Panc1 (cell line): ENCODE measurements around the gene HEYL. TPM values are rescaled to one million over a fixed set of nuclear protein-coding genes. Genes with fewer than 3 reads are reported as not detected.

Experiments
- ATAC-seq: fragments of 200-7000 bp; cut with Tn5 transposase; 2 replicates; pipeline ENCODE4 v1.9.1; 2020; ENCODE audit warnings: mild to moderate bottlenecking, moderate library complexity
- BruUV-seq: library from RNA; stranded (reverse); fragments of 400-500 nt; replicated peaks from 2 replicates; lab custom pipeline; 2021; lab: Mats Ljungman, UMichigan
- CTCF ChIA-PET: fragments of 300-600 bp; sonication (Branson Sonifier 250); formaldehyde crosslinking; loops from one replicate; lab custom pipeline; 2022; ENCODE audit warnings: antibody characterized with exemption; lab: Charles Lee
- POLR2A ChIA-PET: fragments of 300-600 bp; sonication (Branson Sonifier 250); formaldehyde crosslinking; loops from one replicate; lab custom pipeline; 2022; ENCODE audit warnings: antibody characterized with exemption; lab: Charles Lee
- DNase-seq: peaks from one replicate; pipeline ENCODE4 v3.0.0-alpha.2; 2010; ENCODE audit warnings: low read depth, low spot score
- H3K27ac ChIP-seq: 2 replicates; pipeline ENCODE4 v1.5.1; 2011; ENCODE audit warnings: mild to moderate bottlenecking, low read length, inconsistent platforms
- H3K27me3 ChIP-seq: fragments of 200-500 bp; sonication (Bioruptor generic); 2 replicates; pipeline ENCODE4 v1.6.0; 2014; ENCODE audit warnings: low read length, inconsistent platforms; ENCODE audit not compliant: control insufficient read depth, insufficient read depth
- H3K36me3 ChIP-seq: fragments of 200-500 bp; sonication (Bioruptor generic); 2 replicates; pipeline ENCODE4 v1.5.1; 2014; ENCODE audit warnings: inconsistent platforms, mild to moderate bottlenecking, low read length, moderate library complexity; ENCODE audit not compliant: control insufficient read depth, insufficient read depth
- H3K4me1 ChIP-seq: 2 replicates; pipeline ENCODE4 v1.5.1; 2011; ENCODE audit warnings: inconsistent platforms, mild to moderate bottlenecking, low read length, moderate library complexity; ENCODE audit not compliant: control insufficient read depth, insufficient read depth
- H3K4me3 ChIP-seq, 2 experiments: 2 replicates each; pipeline ENCODE4 v1.5.1; 2011 to 2012; ENCODE audit warnings: low read depth in 2 of 2, low read length in 2 of 2, mild to moderate bottlenecking in 2 of 2, inconsistent platforms in 1 of 2, moderate library complexity in 1 of 2
- H3K9me3 ChIP-seq: fragments of 200-500 bp; sonication (Bioruptor generic); 2 replicates; pipeline ENCODE4 v1.5.1; 2014; ENCODE audit warnings: low read depth, mild to moderate bottlenecking, inconsistent platforms, low read length, moderate library complexity; ENCODE audit not compliant: control insufficient read depth, insufficient read depth
- POLR2AphosphoS5 ChIP-seq: IDR thresholded peaks from 2 replicates; pipeline ENCODE4 v1.6.1; 2012; ENCODE audit warnings: mild to moderate bottlenecking, low read depth, low read length, moderate library complexity
- REST ChIP-seq, 2 experiments: IDR thresholded peaks; 2 replicates each; pipeline ENCODE4 v1.6.1; 2011 to 2012; ENCODE audit warnings: low read depth in 2 of 2, control low read depth in 1 of 2, low read length in 1 of 2, mild to moderate bottlenecking in 1 of 2, moderate library complexity in 1 of 2; ENCODE audit not compliant: insufficient read depth in 1 of 2
- SIN3A ChIP-seq: IDR thresholded peaks from 2 replicates; pipeline ENCODE4 v1.6.1; 2012; ENCODE audit warnings: low read depth, mild to moderate bottlenecking, low read length, moderate library complexity, borderline replicate concordance; ENCODE audit not compliant: insufficient read depth
- TCF7L2 ChIP-seq: IDR thresholded peaks from 2 replicates; pipeline ENCODE4 v1.6.1; 2011; ENCODE audit warnings: mild to moderate bottlenecking, low read depth, low read length, inconsistent platforms
- in situ Hi-C: cut with HindIII; loops from 2 replicates; pipeline ENCODE4 v1.10.0; 2016; ENCODE audit warnings: low sequenced_read_pairs, low pct_unique_long_range_greater_than_20kb
- intact Hi-C: fragments of 100-400 bp; cut with micrococcal nuclease; formaldehyde crosslinking; loops from one replicate; pipeline ENCODE4 v1.10.0; 2022; ENCODE audit not compliant: unreplicated experiment
- total RNA-seq: library from RNA; stranded (reverse); gene quantifications from one replicate; pipeline ENCODE4 v1.2.1, GENCODE V29; 2021; ENCODE audit not compliant: unreplicated experiment
- TF ChIP-seq, protein P1 (sequence below): fragments of 450-650 bp; IDR thresholded peaks from 2 replicates; pipeline ENCODE4 v1.5.1; 2017; ENCODE audit warnings: mild to moderate bottlenecking

HEYL gene
- total RNA-seq, 1 experiment from 2014 or later, result 2.3 TPM

DNA sequence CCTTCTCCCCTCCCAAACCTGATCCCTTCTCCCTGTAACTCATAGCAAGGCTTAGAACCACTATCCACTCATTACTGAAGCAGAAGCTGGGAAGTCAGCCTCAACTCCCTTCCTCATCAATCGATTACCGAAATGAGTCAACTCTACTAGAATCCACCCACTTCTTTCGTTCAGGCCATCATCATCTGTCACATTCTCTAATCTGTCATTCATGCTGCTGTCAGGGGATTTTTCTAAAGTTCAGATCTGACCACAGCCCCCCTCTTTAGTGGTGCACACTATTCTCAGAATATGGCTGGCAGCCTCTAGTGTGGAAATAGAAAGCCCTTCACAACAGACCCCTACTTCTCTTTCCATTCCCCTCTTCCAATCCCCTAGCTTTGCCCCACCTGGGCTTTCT, 27.3 kb upstream of the HEYL start:
- POLR2A ChIA-PET, result interaction anchor here (0.6 kb wide), 1 partner anchor 66 kb away, joined by 3 read pairs; no protein-coding TSS in a partner anchor
- no peaks in the 10 kb centered on the region for H3K9me3 ChIP-seq
- TF ChIP-seq POLR2AphosphoS5 (no peak), REST (IDR thresholded peaks at IDR 0.05; ENCODE audit: insufficient read depth in 1 of 2, low read depth in 2 of 2, low read length in 1 of 2) (no peak), SIN3A (no peak)
- TF ChIP-seq, protein P1, sequence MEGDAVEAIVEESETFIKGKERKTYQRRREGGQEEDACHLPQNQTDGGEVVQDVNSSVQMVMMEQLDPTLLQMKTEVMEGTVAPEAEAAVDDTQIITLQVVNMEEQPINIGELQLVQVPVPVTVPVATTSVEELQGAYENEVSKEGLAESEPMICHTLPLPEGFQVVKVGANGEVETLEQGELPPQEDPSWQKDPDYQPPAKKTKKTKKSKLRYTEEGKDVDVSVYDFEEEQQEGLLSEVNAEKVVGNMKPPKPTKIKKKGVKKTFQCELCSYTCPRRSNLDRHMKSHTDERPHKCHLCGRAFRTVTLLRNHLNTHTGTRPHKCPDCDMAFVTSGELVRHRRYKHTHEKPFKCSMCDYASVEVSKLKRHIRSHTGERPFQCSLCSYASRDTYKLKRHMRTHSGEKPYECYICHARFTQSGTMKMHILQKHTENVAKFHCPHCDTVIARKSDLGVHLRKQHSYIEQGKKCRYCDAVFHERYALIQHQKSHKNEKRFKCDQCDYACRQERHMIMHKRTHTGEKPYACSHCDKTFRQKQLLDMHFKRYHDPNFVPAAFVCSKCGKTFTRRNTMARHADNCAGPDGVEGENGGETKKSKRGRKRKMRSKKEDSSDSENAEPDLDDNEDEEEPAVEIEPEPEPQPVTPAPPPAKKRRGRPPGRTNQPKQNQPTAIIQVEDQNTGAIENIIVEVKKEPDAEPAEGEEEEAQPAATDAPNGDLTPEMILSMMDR, result no peak
- CTCF ChIA-PET, result interaction anchor here (0.6 kb wide), 1 partner anchor 9 kb away, joined by 12 read pairs; no protein-coding TSS in a partner anchor
- peaks cover 11% of the 10 kb centered on the region for H3K27me3 ChIP-seq
- in situ Hi-C loops, result no loop called here
- H3K4me1 ChIP-seq, result no peaks in the 10 kb centered on the region
- no peak overlapping the region for H3K27ac ChIP-seq
- H3K4me3 ChIP-seq, result no peak overlapping the region
- no peaks in the 10 kb centered on the region for H3K36me3 ChIP-seq
- ATAC-seq, result no peak
- intact Hi-C loops, result no loop called here
- no TSS peak for BruUV-seq
- DNase-seq, result no peak

DNA sequence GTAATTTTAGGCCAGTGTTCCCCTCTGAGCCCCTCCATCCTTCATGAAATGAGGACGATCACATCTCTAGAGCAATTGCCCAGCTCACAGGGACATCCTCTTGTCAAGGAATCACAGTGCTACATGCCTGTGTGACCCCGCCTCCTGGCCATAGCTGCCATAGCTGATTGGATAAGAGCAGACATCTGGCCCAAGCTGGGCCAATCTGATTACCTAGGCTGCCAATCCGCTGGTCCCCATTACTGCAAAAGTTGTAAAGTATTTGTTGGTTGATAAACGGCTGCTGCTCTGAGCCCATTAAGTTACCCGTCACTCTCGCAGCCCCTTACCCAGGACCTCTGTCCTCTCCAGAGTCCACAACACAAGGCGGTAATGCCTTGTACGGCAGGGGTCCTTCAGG, 24.1 kb upstream of the HEYL start:
- no peaks in the 10 kb centered on the region for H3K4me1 ChIP-seq
- POLR2A ChIA-PET, result no interaction called here
- in situ Hi-C loops, result no loop called here
- no peaks in the 10 kb centered on the region; the same call in 1 of the 2 replicates for H3K27me3 ChIP-seq
- DNase-seq (no peak), ATAC-seq (0 out of 2 replicates have a peak, but pooled peaks have one; percentile 17)
- H3K4me3 ChIP-seq, result no peak overlapping the region
- H3K36me3 ChIP-seq, result no peaks in the 10 kb centered on the region
- BruUV-seq, result no TSS peak
- H3K9me3 ChIP-seq, result no peaks in the 10 kb centered on the region
- TF ChIP-seq TCF7L2 (no peak), POLR2AphosphoS5 (no peak), REST (IDR thresholded peaks at IDR 0.05; ENCODE audit: insufficient read depth in 1 of 2, low read depth in 2 of 2, low read length in 1 of 2) (no peak), SIN3A (no peak)
- TF ChIP-seq, protein P1, result no peak
- CTCF ChIA-PET, result no interaction called here
- no peak overlapping the region for H3K27ac ChIP-seq
- intact Hi-C loops, result no loop called here
